Neural progenitor cell (in vitro differentiated cells): ENCODE measurements around the gene ABCC8.

Source experiments
- CTCF ChIP-seq: fragments of 200-600 bp; sonication (generic); IDR thresholded peaks from 2 replicates; pipeline ENCODE4 v1.5.1; 2017; ENCODE audit warnings: antibody characterized with exemption, mild to moderate bottlenecking
- EZH2phosphoT487 ChIP-seq: fragments of 200-600 bp; sonication (generic); IDR thresholded peaks from 2 replicates; pipeline ENCODE4 v1.6.1; 2017; ENCODE audit warnings: antibody characterized with exemption

- TF ChIP-seq EZH2phosphoT487 = no peak
- TF ChIP-seq CTCF = no peak
Observed at GRCh38 chr11:17408641-17409040, 68.0 kb downstream of the ABCC8 start.
